Measurements from ENCODE around the gene LDLRAD4. TPM values are rescaled to one million over a fixed set of nuclear protein-coding genes. Genes with fewer than 3 reads are reported as not detected.

The LDLRAD4 gene
- total RNA-seq, 2 experiments from 2014 or later: 37.3 to 38.5 TPM

- TF ChIP-seq, protein P1, sequence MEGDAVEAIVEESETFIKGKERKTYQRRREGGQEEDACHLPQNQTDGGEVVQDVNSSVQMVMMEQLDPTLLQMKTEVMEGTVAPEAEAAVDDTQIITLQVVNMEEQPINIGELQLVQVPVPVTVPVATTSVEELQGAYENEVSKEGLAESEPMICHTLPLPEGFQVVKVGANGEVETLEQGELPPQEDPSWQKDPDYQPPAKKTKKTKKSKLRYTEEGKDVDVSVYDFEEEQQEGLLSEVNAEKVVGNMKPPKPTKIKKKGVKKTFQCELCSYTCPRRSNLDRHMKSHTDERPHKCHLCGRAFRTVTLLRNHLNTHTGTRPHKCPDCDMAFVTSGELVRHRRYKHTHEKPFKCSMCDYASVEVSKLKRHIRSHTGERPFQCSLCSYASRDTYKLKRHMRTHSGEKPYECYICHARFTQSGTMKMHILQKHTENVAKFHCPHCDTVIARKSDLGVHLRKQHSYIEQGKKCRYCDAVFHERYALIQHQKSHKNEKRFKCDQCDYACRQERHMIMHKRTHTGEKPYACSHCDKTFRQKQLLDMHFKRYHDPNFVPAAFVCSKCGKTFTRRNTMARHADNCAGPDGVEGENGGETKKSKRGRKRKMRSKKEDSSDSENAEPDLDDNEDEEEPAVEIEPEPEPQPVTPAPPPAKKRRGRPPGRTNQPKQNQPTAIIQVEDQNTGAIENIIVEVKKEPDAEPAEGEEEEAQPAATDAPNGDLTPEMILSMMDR (IDR thresholded peaks at IDR 0.05): no peak
- ChIA-PET CTCF (interaction anchor here (1.4 to 1.8 kb wide), 2 partner anchors 9 to 201 kb away, joined by 4 to 6 read pairs; no protein-coding TSS in a partner anchor), POLR2A (interaction anchor here (0.6 to 1.4 kb wide), 2 partner anchors 41 to 1478 kb away, joined by 3 to 4 read pairs; no protein-coding TSS in a partner anchor)
- ATAC-seq (no peak), DNase-seq (no peak)
- no peak overlapping the region for H3K4me3 Mint-ChIP-seq
- no peak overlapping the region for H3K27ac Mint-ChIP-seq
- peaks cover 6% of the 10 kb centered on the region for H3K9me3 Mint-ChIP-seq
- H3K36me3 Mint-ChIP-seq (ENCODE audit: low read depth): peaks cover 14% of the 10 kb centered on the region
- peaks cover 27% of the 10 kb centered on the region for H3K4me1 Mint-ChIP-seq (ENCODE audit: low read depth)
- intact Hi-C loops (cut with micrococcal nuclease): no loop called here
- no peaks in the 10 kb centered on the region for H3K27me3 Mint-ChIP-seq
Observed at GRCh38 chr18:13416848-13417247, 198.3 kb downstream of the LDLRAD4 start.

DNA sequence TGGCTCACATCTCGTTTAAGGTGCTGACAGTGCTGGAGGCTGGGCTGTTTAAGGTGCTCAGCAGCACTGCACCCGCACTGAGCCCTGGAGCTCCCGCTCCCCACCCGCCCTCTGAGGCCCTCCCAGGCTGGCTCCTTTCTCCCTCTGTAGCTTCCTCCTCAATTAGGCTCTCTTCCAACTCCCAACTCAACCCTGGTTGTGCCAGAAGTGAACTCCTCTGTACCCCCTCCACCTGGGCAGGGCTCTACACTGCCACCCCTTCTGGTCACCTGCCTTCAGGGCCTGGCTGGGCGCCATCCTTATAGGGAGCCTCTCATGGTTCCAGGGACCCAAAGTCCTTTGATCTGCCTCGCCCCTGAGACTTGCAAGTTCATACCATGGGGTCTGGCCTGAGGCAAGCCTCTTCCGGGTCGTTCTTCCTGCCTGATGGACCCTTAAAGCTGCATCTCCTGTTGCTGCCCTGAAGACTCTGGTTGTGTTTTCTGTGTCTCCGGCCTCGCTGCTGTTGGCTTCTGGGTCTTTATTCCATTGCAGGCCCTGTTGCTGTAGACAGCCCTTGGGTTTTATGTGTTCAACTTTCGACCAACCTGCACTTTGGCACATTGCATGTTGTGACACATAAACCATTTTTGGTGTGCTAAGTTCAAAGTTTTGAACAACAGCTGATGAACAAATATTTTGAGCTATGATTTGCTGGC lies 199.6 kb downstream of the LDLRAD4 start:
- no peaks in the 10 kb centered on the region for H3K9me3 Mint-ChIP-seq
- TF ChIP-seq, protein P1 (IDR thresholded peaks at IDR 0.05): no peak
- intact Hi-C loops (cut with micrococcal nuclease): no loop called here
- ChIA-PET CTCF (no interaction called here), POLR2A (no interaction called here)
- H3K4me3 Mint-ChIP-seq: no peak overlapping the region
- ATAC-seq: no peak
- H3K4me1 Mint-ChIP-seq (ENCODE audit: low read depth): peaks cover 30% of the 10 kb centered on the region
- peaks cover 4% of the 10 kb centered on the region for H3K36me3 Mint-ChIP-seq (ENCODE audit: low read depth)
- H3K27me3 Mint-ChIP-seq: no peaks in the 10 kb centered on the region
- no peak overlapping the region for H3K27ac Mint-ChIP-seq
- no peak for DNase-seq

GRCh38 chr18:13420969-13421686 lies 202.6 kb downstream of the LDLRAD4 start:
- intact Hi-C loops (cut with micrococcal nuclease): no loop called here
- no peaks in the 10 kb centered on the region for H3K27me3 Mint-ChIP-seq
- H3K4me1 Mint-ChIP-seq (ENCODE audit: low read depth): peaks cover 38% of the 10 kb centered on the region
- ChIA-PET POLR2A (interaction anchor here (0.6 to 1.0 kb wide), 2 partner anchors 15 to 76 kb away, joined by 3 read pairs; no protein-coding TSS in a partner anchor), CTCF (no interaction called here)
- no peak overlapping the region for H3K4me3 Mint-ChIP-seq
- peak; percentile 47 for DNase-seq
- peak overlapping the region; percentile 42 for H3K27ac Mint-ChIP-seq
- H3K9me3 Mint-ChIP-seq: no peaks in the 10 kb centered on the region
- peaks cover 3% of the 10 kb centered on the region for H3K36me3 Mint-ChIP-seq (ENCODE audit: low read depth)
- peak; percentile 68 for ATAC-seq
- TF ChIP-seq, protein P1 (IDR thresholded peaks at IDR 0.05): no peak

DNA sequence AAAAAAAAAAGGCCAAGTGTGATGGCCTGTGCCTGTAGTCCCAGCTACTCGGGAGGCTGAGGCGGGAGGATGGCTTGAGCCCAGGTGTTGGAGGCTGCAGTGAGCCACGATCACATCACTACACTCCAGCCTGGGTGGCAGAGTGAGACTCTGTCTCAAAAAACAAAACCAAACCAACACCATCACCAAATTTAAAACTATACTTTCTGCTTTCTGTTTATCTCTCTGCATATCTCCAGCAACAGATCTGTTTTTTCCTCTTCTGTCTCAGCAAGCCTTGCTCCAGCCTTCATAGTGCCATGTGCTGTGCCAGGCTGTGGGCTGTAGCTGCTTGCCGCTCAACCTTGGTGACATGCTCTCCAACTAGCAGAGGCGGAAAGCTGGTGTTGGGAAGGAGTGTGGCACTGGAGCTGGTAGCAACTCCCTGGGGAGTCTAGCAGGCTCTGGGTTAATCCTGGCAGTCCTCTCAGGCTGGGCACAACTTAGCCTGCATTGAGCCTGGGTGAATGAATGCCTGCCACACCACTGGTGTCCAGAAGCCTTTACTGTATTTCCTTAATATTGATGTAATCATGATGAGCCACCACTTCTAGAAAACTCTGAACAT lies 204.1 kb downstream of the LDLRAD4 start:
- POLR2A ChIA-PET: no interaction called here

More for the DNA sequence above, 204.1 kb downstream of the LDLRAD4 start:
- no peak for ATAC-seq
- Mint-ChIP-seq H3K36me3 (ENCODE audit: low read depth) (peaks cover 2% of the 10 kb centered on the region), H3K4me3 (no peak overlapping the region), H3K9me3 (no peaks in the 10 kb centered on the region), H3K4me1 (ENCODE audit: low read depth) (peaks cover 26% of the 10 kb centered on the region), H3K27me3 (no peaks in the 10 kb centered on the region), H3K27ac (peak overlapping the region; percentile 51)
- DNase-seq: no peak
- CTCF ChIA-PET: interaction anchor here (1.2 kb wide), 1 partner anchor 9 kb away, joined by 3 read pairs; no protein-coding TSS in a partner anchor
- TF ChIP-seq, protein P1 (IDR thresholded peaks at IDR 0.05): no peak
- intact Hi-C loops (cut with micrococcal nuclease): no loop called here
